IPS-18c (cell line): ENCODE data around the gene RXFP1.

Experiments used
- H3K4me3 ChIP-seq: 2 replicates; pipeline ENCODE4 v1.7.0; 2013; ENCODE audit warnings: low read depth, mild to moderate bottlenecking, low read length, moderate library complexity; ENCODE audit not compliant: insufficient read depth
- H3K9me3 ChIP-seq: one replicate; pipeline ENCODE4 v1.6.1; 2013; ENCODE audit warnings: mild to moderate bottlenecking, low read length, moderate library complexity; ENCODE audit not compliant: control insufficient read depth, insufficient read depth

Gene RXFP1

GRCh38 chr4:158590824-158591223, 69.1 kb downstream of the RXFP1 start:
- Histone ChIP-seq H3K9me3 (no peaks in the 10 kb centered on the region), H3K4me3 (no peak overlapping the region)

DNA sequence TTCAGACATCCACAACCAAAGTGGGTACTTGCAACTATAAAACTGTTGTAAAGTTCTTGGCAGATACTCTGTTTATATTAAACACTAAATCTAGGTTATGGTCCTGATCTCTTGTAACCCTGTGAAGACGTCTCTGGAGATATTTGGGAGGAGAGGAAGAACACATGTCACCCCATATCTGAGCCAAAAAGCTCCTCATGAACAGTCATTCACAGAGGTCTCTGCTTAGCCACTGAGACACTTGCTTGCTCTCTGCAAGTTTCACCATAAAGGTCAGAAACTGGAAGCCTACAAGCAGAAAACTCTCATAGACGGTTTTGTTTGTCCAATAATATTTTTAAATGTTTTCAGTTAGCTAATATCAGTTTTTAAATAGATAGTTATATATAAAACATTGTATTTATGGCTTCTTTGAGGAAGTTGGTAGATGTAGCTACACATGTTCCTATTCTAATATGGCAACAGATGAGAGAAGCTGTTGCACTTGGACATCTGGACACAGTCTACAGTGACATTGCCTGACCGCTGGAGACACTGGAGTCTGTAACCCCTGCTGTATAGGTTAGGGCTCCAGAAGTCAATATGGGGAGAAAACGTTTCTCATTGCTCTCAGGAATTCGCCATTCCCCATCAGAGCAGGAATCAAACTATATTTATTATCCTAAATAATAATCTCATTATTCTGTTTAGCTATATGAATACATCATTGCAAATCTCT, 76.4 kb downstream of the RXFP1 start:
- Histone ChIP-seq H3K9me3 (no peaks in the 10 kb centered on the region), H3K4me3 (no peak overlapping the region)

DNA sequence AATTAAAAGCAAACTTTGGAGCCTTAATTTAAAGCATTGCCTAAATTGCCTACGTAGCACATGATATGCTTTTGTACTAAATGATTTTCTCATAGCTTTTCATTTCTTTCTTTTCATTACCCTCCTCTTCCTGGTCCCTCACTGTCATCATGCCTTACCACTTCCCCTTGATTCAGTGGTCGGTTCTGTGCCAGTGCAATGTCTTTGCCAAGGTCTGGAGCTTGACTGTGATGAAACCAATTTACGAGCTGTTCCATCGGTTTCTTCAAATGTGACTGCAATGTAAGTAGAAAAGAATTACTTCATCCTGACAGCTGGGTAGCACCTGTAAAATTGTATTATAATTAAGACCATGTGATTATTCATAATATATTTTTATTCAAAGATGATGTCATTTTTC, 77.5 kb downstream of the RXFP1 start:
- no peak overlapping the region for H3K4me3 ChIP-seq
- H3K9me3 ChIP-seq: no peaks in the 10 kb centered on the region

- no peak overlapping the region for H3K4me3 ChIP-seq
- no peaks in the 10 kb centered on the region for H3K9me3 ChIP-seq
These were observed 78.2 kb downstream of the RXFP1 start for GRCh38 chr4:158599765-158600498.

- no peaks in the 10 kb centered on the region for H3K9me3 ChIP-seq
- H3K4me3 ChIP-seq: no peak overlapping the region
These were observed 82.7 kb downstream of the RXFP1 start for GRCh38 chr4:158604369-158604768.

GRCh38 chr4:158605393-158605792, 83.7 kb downstream of the RXFP1 start:
- no peak overlapping the region for H3K4me3 ChIP-seq
- H3K9me3 ChIP-seq: no peaks in the 10 kb centered on the region

- Histone ChIP-seq H3K9me3 (no peaks in the 10 kb centered on the region), H3K4me3 (no peak overlapping the region)
These were observed 85.3 kb downstream of the RXFP1 start for GRCh38 chr4:158606969-158607368.

DNA sequence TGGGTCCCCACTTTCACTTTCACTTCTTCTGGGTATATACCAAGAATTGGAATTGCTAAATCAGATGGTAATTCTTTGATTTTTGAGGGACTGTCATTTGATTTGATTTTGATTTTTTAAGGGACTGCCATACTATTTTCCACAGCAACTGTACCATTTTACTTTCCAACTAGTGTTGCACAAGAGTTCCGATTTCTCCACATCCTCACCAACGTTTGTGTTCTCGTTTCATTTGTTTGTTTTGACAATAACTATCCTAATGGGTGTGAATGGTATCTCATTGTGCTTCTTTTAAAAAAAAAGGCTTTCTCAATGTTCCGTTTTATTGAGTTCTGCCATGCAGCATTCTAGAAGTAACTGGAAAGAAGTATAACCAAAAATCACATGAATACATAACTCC, 87.4 kb downstream of the RXFP1 start:
- no peak overlapping the region for H3K4me3 ChIP-seq
- no peaks in the 10 kb centered on the region for H3K9me3 ChIP-seq

DNA sequence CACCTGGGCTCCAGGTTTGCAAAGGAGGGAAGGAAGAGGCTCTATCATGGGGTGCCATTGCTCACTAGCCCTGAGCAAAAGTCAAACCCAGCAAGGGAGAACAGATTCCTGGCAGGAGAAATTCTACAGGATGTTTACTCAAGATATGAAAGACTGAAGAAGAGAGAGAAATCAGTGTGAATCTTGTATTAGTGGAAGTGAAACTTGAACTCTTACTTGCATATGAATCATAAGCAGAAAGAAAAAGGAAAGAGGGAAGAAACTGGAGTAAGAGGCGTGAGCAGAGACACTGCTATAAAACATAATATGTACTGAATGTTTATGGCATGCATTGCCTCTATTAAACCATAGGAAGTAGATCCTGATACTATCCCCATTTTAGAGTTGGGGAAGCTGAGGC, 89.1 kb downstream of the RXFP1 start:
- H3K9me3 ChIP-seq: no peaks in the 10 kb centered on the region

GRCh38 chr4:158613046-158613445, 91.4 kb downstream of the RXFP1 start:
- Histone ChIP-seq H3K4me3 (no peak overlapping the region), H3K9me3 (no peaks in the 10 kb centered on the region)

More for the DNA sequence above, 89.1 kb downstream of the RXFP1 start:
- H3K4me3 ChIP-seq: no peak overlapping the region

DNA sequence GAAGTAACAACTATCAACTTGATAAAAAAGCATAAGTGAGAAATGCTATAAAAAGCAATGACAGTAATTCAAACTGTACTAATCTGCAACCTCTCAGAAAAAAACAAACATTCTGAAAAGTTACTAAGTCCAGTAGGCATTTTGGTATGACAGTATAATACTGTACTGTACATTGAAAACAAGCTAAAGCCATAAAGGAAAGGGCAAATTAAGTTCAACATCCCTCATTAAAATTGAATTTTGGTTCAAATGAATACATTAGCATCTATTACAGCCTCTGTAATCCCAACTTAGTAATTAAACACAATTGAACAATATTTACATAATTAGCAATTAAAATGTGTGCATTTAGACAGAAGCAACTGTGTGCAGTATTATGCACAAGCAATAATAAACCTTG, 96.3 kb downstream of the RXFP1 start:
- no peak overlapping the region for H3K4me3 ChIP-seq
- H3K9me3 ChIP-seq: no peaks in the 10 kb centered on the region

DNA sequence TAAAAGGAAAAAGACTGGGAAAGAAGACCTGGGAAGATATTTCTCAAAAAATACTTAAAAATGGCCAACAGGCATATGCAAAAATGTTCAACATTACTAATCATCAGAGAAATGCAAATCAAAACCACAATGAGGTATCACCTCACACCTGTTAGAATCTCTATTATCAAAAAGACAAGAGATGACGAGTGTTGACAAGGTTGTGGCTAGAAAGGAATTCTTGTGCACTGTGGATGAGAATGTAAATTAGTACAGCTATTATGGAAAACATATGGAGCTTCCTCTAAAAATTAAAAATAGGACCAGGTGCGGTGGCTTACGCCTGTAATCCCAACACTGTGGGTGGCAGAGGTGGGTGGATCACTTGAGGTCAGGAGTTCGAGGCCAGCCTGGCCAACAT, 100.0 kb downstream of the RXFP1 start:
- H3K9me3 ChIP-seq: no peaks in the 10 kb centered on the region
- no peak overlapping the region for H3K4me3 ChIP-seq

DNA sequence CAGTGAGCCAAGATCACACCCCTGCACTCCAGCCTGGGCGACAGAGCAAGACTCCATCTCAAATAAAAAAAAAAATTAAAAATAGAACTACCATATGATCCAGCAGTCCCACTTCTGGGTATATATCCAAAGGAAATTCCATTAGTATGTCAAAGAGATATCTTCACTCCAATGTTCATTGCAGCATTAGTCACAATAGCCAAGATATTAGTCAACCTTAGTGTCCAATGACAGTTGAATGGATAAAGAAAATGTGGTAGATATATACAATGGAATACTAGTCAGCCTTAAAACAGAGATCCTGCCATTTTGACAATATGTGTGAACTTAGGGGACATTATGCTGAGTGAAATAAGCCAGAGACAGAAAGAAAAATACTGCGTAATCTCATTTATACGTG, 100.6 kb downstream of the RXFP1 start:
- H3K4me3 ChIP-seq: no peak overlapping the region
- H3K9me3 ChIP-seq: no peaks in the 10 kb centered on the region

DNA sequence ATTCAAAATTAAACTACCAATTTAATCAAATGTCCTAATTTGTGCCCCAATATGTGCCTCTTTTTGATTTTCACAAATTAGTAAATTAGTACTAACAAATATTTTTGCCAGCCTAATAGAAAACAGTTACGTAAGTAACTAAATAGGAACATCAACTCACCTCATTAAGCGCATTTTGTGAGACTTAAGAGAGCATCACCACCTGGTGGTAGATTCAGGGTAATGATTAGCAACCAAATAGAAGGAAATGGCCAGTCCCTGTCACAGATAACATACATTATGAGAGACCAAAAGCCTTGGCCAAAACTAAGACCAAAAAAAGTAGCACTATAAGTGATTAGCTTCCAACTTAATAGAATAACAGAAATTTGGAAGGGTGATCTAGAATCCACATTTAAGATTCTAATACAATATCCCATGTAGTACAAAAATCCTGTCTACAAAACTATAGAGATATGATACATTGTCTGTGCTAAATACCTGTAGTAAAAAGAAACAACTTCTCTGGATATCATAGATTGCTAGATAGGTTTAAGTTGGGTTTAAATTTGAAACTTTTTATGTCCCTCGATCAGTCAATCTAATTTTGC, 103.3 kb downstream of the RXFP1 start:
- H3K4me3 ChIP-seq: no peak overlapping the region
- no peaks in the 10 kb centered on the region for H3K9me3 ChIP-seq

- no peaks in the 10 kb centered on the region for H3K9me3 ChIP-seq
- no peak overlapping the region for H3K4me3 ChIP-seq
These were observed 103.9 kb downstream of the RXFP1 start for GRCh38 chr4:158625544-158625943.

DNA sequence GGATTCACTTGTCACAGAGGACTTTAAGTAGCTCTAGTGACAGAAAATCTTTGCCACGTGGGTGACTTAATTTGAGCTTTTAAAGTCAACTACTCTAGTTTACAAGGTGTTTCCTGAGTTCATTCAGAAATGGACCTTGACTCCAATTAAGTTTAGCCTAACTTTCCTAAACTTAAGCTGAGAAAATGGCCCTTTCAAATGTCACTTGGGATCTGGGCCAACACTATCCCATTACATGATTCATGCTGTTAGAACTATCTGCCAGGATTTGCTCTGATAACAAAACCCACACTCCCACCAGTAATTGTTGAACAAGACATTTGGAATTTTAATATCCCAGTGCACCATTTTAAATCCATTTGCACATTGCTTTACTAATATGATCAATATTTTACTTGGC, 109.2 kb downstream of the RXFP1 start:
- Histone ChIP-seq H3K4me3 (no peak overlapping the region), H3K9me3 (no peaks in the 10 kb centered on the region)

DNA sequence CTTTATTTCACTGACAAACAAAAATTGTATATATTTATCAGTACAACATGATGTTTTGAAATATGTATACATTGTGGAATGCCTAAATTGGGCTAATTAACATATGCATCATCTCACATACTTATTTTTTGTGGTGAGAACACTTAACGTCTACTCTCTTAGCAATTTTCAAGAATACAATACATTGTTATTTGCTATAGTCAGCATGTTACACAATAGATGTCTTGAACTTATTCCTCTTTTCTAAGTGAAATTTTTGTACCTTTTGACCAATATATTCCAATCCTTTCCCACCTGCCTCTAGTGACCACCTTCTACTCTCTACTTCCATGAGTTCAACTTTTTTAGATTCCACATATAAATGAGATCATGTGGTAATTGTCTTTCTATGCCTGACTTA, 114.9 kb downstream of the RXFP1 start:
- no peaks in the 10 kb centered on the region for H3K9me3 ChIP-seq
- no peak overlapping the region for H3K4me3 ChIP-seq

GRCh38 chr4:158644356-158644755, 122.7 kb downstream of the RXFP1 start:
- Histone ChIP-seq H3K9me3 (no peaks in the 10 kb centered on the region), H3K4me3 (no peak overlapping the region)
